Gastrocnemius medialis (tissue), 4 donors: ENCODE measurements around the gene PLIN5. TPM values are rescaled to one million over a fixed set of nuclear protein-coding genes. Genes with fewer than 3 reads are reported as not detected.

Experiments used
- ATAC-seq, 2 donors: fragments of 150-250 bp; one replicate each; pipeline ENCODE4 v1.9.1; 2016
- DNase-seq, 2 donors: peaks; one replicate each; pipeline ENCODE4 v3.0.0-alpha.2; 2019
- H3K27ac ChIP-seq, 4 donors: fragments of 200-600 bp; sonication (generic); 1 replicate in 1 of 4; 2 replicates in 3 of 4; pipeline ENCODE4 v1.5.1; 2016 to 2018; ENCODE audit warnings: mild to moderate bottlenecking in 2 of 4, moderate library complexity in 1 of 4
- H3K27me3 ChIP-seq, 3 donors: fragments of 200-600 bp; sonication (generic) in 2 of 3; 1 replicate in 1 of 3; 2 replicates in 2 of 3; pipeline versions ENCODE4 v1.5.1 to v1.6.0; 2016 to 2019; ENCODE audit warnings: mild to moderate bottlenecking in 1 of 3, moderate library complexity in 1 of 3
- H3K36me3 ChIP-seq, 2 donors: fragments of 200-600 bp; sonication (generic) in 1 of 2; one replicate each; pipeline ENCODE4 v1.5.1; 2017 to 2018
- H3K4me1 ChIP-seq, 2 donors: fragments of 200-600 bp; sonication (generic) in 1 of 2; one replicate each; pipeline ENCODE4 v1.5.1; 2016 to 2017; ENCODE audit warnings: mild to moderate bottlenecking in 2 of 2
- H3K4me3 ChIP-seq, 4 donors: fragments of 200-600 bp; sonication (generic) in 3 of 4; 1 replicate in 1 of 4; 2 replicates in 3 of 4; pipeline ENCODE4 v1.5.1; 2016 to 2019; ENCODE audit warnings: mild to moderate bottlenecking in 2 of 4
- H3K9me3 ChIP-seq, 3 donors: fragments of 200-600 bp; sonication (generic) in 2 of 3; 1 replicate in 1 of 3; 2 replicates in 2 of 3; pipeline ENCODE4 v1.5.1; 2016 to 2019
- POLR2A ChIP-seq, 2 donors: fragments of 450-650 bp; IDR thresholded peaks; one replicate each; pipeline ENCODE4 v1.6.1; 2017; ENCODE audit warnings: antibody characterized with exemption in 2 of 2, mild to moderate bottlenecking in 2 of 2, moderate library complexity in 2 of 2
- in situ Hi-C, 4 donors: fragments of 200-750 bp; cut with MboI; loops; one replicate each; pipeline versions ENCODE4 v1.15.0 to v1.8.0; 2017; ENCODE audit warnings: low sequenced_read_pairs in 4 of 4
- intact Hi-C: fragments of 100-400 bp; cut with DNase I; formaldehyde crosslinking; loops from one replicate; pipeline ENCODE4 v1.15.1; 2023; ENCODE audit warnings: low total_unique reads
- total RNA-seq, 4 donors: library from RNA; depleted of rRNA; stranded (reverse); fragments of >200 nt; gene quantifications; one replicate each; pipeline versions ENCODE4 v1.1.0 to v1.2.3, GENCODE V29; 2016
- TF ChIP-seq, protein P1 (sequence below), 5 experiments: fragments of 450-650 bp in 3 of 5; fragments of 200-600 bp in 2 of 5; sonication (generic) in 2 of 5; IDR thresholded peaks in 4 of 5; conservative IDR thresholded peaks in 1 of 5; 1 replicate in 4 of 5; 2 replicates in 1 of 5; pipeline ENCODE4 v1.5.1; 2016 to 2019; ENCODE audit warnings: antibody characterized with exemption in 5 of 5, mild to moderate bottlenecking in 3 of 5, moderate library complexity in 3 of 5

Gene PLIN5
- total RNA-seq, 4 donors from 2014 or later: 23.5 to 127 (median 52.9) TPM

DNA sequence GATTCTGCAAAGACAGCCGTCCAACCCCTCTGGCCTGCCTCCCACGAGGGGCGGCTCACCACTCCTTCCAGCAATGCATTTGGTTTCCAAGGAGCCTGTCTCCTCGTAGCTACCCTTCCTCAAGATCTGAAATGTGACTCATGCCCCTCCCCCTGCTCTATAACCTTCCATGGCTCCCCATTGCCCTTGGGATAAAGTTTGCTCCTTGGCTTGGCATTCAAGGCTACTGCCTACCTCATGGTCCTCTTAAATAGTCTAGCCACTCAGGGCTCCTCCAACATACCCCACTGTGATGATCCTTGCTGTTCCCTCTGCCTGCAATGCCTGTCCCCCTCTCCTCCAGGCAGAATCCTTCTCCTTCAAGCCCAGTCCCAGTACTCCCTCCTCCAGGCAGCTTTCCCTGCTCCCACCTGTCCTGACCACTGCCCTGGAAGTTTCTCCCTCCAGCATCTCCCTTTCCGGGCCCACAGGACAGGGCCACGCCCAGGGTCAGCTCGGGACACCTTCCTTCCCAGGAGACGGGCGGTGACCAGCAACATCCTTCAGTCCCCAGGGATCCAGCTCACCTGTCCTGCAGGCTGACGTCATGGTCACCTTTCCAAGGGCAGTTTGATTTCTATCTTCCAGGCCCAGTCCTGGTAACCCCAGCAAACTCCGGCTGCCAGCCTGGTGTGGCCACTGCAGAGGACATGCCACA, 43.7 kb upstream of the PLIN5 start:
- TF ChIP-seq POLR2A (IDR thresholded peaks at IDR 0.05): no peak
- TF ChIP-seq, protein P1, sequence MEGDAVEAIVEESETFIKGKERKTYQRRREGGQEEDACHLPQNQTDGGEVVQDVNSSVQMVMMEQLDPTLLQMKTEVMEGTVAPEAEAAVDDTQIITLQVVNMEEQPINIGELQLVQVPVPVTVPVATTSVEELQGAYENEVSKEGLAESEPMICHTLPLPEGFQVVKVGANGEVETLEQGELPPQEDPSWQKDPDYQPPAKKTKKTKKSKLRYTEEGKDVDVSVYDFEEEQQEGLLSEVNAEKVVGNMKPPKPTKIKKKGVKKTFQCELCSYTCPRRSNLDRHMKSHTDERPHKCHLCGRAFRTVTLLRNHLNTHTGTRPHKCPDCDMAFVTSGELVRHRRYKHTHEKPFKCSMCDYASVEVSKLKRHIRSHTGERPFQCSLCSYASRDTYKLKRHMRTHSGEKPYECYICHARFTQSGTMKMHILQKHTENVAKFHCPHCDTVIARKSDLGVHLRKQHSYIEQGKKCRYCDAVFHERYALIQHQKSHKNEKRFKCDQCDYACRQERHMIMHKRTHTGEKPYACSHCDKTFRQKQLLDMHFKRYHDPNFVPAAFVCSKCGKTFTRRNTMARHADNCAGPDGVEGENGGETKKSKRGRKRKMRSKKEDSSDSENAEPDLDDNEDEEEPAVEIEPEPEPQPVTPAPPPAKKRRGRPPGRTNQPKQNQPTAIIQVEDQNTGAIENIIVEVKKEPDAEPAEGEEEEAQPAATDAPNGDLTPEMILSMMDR (IDR thresholded peaks at IDR 0.05 in 4 of 5, conservative IDR thresholded peaks at IDR 0.05 in 1 of 5): no peak
- ATAC-seq (no peak), DNase-seq (no peak)
- H3K27ac ChIP-seq: peak overlapping the region in 1 of 4 donors; percentile 23
- peaks cover 0 to 8% of the 10 kb centered on the region in 2 donors for H3K4me1 ChIP-seq
- intact Hi-C loops: no loop called here
- no peaks in the 10 kb centered on the region for H3K9me3 ChIP-seq
- peaks cover 15 to 31% (median 16%) of the 10 kb centered on the region in 3 donors for H3K27me3 ChIP-seq
- in situ Hi-C loops: loop anchor here in 2 of 4 donors (5.0 to 10.0 kb wide), 2 partner anchors 54 to 56 kb away; partner anchors contain the start of gene TNFAIP8L1 (in 1 of the 2)
- H3K4me3 ChIP-seq: no peak overlapping the region
- no peaks in the 10 kb centered on the region for H3K36me3 ChIP-seq

DNA sequence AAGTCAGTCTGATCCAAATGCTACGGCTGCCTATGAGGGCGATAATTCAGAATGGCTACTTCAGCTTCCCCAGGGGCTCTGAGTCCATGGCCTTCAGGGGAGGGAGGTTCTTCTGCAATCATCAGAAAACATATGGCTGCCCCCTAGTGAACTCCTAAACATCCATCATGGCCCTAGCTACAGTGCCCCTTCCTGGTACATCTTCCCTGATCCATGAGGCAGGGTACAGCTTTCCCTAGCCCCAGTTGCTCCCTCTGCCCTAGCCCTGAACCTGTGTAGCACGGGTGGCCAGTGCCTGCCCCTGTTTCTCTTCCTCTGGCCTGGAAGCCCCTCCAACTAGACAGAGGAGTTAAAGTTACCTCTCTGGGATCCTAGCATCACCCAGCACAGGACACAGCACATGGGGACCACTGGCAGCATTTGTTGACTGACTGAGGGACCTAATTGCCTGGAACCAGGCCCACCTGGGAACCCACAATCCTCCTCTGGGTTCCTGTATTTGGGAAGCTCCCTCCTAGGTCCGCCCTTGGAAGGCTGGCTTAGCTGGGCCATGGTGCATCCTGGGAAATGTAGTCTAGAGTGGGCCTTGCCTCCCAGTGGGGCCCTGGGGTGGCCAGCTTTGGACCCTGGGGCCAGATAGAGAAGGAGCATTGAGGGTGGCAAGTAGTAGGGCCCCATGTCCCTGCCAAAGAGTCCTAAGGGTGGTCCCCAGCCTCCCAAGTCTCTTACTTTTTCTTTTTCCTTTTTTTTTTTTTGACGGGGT, 42.2 kb upstream of the PLIN5 start:
- ATAC-seq: no peak
- Histone ChIP-seq H3K27ac (no peak overlapping the region), H3K4me1 (peaks cover 0 to 8% of the 10 kb centered on the region in 2 donors), H3K27me3 (peaks cover 10 to 27% (median 16%) of the 10 kb centered on the region in 3 donors), H3K9me3 (no peaks in the 10 kb centered on the region), H3K4me3 (no peak overlapping the region), H3K36me3 (no peaks in the 10 kb centered on the region)
- intact Hi-C loops: no loop called here
- no peak for TF ChIP-seq POLR2A (IDR thresholded peaks at IDR 0.05)
- TF ChIP-seq, protein P1 (IDR thresholded peaks at IDR 0.05 in 4 of 5, conservative IDR thresholded peaks at IDR 0.05 in 1 of 5): no peak
- in situ Hi-C loops: loop anchor here in 2 of 4 donors (5.0 to 10.0 kb wide), 2 partner anchors 55 to 58 kb away; partner anchors contain the start of gene TNFAIP8L1 (in 1 of the 2)
- DNase-seq: no peak

DNA sequence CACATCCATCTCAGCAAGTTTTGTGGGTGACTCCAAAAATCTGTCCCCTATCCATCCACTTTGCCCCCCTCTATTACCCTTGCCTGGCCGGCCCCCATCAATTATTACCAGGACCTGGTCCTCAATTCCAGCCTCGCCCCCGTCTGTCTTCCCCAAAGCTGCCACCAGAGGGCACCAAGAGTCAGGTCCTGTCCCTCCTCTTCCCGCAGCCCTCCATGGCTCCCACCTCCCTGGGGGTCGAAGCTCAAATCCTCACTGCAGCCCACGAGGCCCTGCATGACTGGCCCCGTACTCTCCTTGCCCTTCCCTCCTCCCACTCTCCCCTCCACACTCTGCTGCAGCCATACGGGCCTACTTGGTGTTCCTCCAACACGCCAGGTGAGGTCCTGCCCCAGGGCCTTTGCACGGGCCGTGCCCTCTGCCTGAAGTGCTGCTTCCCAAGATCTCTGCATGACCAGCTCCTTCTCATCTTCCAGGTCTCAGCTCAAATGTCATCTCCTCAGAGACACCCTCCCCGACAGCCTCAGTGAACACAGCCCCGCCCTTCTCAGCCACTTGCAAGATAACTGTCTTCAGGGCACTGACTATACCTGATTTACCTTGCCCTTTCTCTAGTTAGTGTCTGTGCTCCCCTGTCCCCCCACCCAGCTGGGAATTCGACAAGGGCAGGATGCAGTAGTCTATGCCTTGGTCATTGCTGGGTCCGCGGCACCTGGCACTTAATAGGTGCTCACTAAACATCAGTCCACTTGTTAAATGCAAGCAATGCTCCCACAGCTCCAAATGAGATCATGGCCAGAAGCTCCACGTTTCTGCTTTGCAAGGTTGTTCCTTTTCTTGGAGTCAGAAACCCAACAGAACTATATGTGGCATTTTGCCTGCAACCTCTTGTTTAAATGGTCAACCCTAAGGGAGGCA, 41.3 kb upstream of the PLIN5 start:
- TF ChIP-seq POLR2A (IDR thresholded peaks at IDR 0.05): no peak
- TF ChIP-seq, protein P1 (IDR thresholded peaks at IDR 0.05 in 4 of 5, conservative IDR thresholded peaks at IDR 0.05 in 1 of 5): peak; percentile 46 to 80 (median 75)
- in situ Hi-C loops: loop anchor here in 2 of 4 donors (5.0 to 10.0 kb wide), 2 partner anchors 56 to 59 kb away; partner anchors contain the start of gene TNFAIP8L1 (in 1 of the 2)
- Histone ChIP-seq H3K27ac (peak overlapping the region; percentile 49 to 78 (median 72)), H3K4me3 (no peak overlapping the region), H3K27me3 (peaks cover 5 to 20% (median 16%) of the 10 kb centered on the region in 3 donors), H3K36me3 (no peaks in the 10 kb centered on the region), H3K4me1 (peaks cover 0 to 8% of the 10 kb centered on the region in 2 donors), H3K9me3 (no peaks in the 10 kb centered on the region)
- intact Hi-C loops: loop anchor here (1.0 kb wide), 1 partner anchor 57 kb away; no protein-coding TSS in a partner anchor
- ATAC-seq (peak; percentile 41 to 58), DNase-seq (peak; percentile 33 to 36)
